IMR-90 (cell line): ENCODE data around the gene GPRC5C.

ENCODE experiments used
- BHLHE40 ChIP-seq: fragments of 150-350 bp; IDR thresholded peaks from 2 replicates; pipeline ENCODE4 v1.6.1; 2016; ENCODE audit warnings: mild to moderate bottlenecking, low read depth, low read length
- CTCF ChIP-seq: conservative IDR thresholded peaks from 2 replicates; pipeline ENCODE4 v1.5.1; 2012; ENCODE audit warnings: mild to moderate bottlenecking, low read depth, low read length, improper control_type of control experiment
- MAFK ChIP-seq: IDR thresholded peaks from 2 replicates; pipeline ENCODE4 v1.6.1; 2012; ENCODE audit warnings: low read depth, low read length, improper control_type of control experiment
- NFE2L2 ChIP-seq: fragments of 150-350 bp; IDR thresholded peaks from 2 replicates; pipeline ENCODE4 v1.6.1; 2016; ENCODE audit warnings: low read depth, mild to moderate bottlenecking, low read length
- POLR2A ChIP-seq: IDR thresholded peaks from 2 replicates; pipeline ENCODE4 v1.6.1; 2012; ENCODE audit warnings: mild to moderate bottlenecking, low read depth, low read length
- RAD21 ChIP-seq: IDR thresholded peaks from 2 replicates; pipeline ENCODE4 v1.6.1; 2012; ENCODE audit warnings: low read length, improper control_type of control experiment
- TF ChIP-seq, protein P1 (sequence below): fragments of 150-350 bp; IDR thresholded peaks from 2 replicates; pipeline ENCODE4 v1.6.1; 2017; ENCODE audit warnings: mild to moderate bottlenecking, antibody characterized with exemption, low read length, low read depth

- TF ChIP-seq CTCF, result no peak
- no peak for TF ChIP-seq BHLHE40
- TF ChIP-seq MAFK, result no peak
- no peak for TF ChIP-seq RAD21
- TF ChIP-seq POLR2A, result no peak
- TF ChIP-seq, protein P1, sequence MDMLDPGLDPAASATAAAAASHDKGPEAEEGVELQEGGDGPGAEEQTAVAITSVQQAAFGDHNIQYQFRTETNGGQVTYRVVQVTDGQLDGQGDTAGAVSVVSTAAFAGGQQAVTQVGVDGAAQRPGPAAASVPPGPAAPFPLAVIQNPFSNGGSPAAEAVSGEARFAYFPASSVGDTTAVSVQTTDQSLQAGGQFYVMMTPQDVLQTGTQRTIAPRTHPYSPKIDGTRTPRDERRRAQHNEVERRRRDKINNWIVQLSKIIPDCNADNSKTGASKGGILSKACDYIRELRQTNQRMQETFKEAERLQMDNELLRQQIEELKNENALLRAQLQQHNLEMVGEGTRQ, result no peak
- TF ChIP-seq NFE2L2, result no peak
Measured at GRCh38 chr17:74449306-74449705, 17.4 kb downstream of the GPRC5C start.
